LNCaP clone FGC (cell line): Measurements from ENCODE around the gene ZNF892.
A peak's percentile ranks its signal among the peaks of the same experiment; 100 is the strongest.

Experiments used
- DNase-seq: peaks from one replicate; pipeline ENCODE4 v3.0.0-alpha.2; 2011; ENCODE audit warnings: low read depth
- H3K4me3 ChIP-seq: 2 replicates; pipeline ENCODE4 v1.5.1; 2011; ENCODE audit warnings: mild to moderate bottlenecking, low read depth, low read length, control low read depth
- TF ChIP-seq, protein P1 (sequence below): IDR thresholded peaks from 2 replicates; pipeline ENCODE4 v1.5.1; 2012; ENCODE audit warnings: mild to moderate bottlenecking; ENCODE audit not compliant: control insufficient read depth, insufficient read depth; ENCODE audit errors: extremely low read depth

The ZNF892 gene

GRCh38 chr2:95166065-95166763 is 41.1 kb upstream of the ZNF892 start:
- DNase-seq: no peak
- peak overlapping the region; percentile 93 for H3K4me3 ChIP-seq
- TF ChIP-seq, protein P1, sequence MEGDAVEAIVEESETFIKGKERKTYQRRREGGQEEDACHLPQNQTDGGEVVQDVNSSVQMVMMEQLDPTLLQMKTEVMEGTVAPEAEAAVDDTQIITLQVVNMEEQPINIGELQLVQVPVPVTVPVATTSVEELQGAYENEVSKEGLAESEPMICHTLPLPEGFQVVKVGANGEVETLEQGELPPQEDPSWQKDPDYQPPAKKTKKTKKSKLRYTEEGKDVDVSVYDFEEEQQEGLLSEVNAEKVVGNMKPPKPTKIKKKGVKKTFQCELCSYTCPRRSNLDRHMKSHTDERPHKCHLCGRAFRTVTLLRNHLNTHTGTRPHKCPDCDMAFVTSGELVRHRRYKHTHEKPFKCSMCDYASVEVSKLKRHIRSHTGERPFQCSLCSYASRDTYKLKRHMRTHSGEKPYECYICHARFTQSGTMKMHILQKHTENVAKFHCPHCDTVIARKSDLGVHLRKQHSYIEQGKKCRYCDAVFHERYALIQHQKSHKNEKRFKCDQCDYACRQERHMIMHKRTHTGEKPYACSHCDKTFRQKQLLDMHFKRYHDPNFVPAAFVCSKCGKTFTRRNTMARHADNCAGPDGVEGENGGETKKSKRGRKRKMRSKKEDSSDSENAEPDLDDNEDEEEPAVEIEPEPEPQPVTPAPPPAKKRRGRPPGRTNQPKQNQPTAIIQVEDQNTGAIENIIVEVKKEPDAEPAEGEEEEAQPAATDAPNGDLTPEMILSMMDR: no peak

GRCh38 chr2:95171902-95172301 is 35.4 kb upstream of the ZNF892 start:
- no peak overlapping the region for H3K4me3 ChIP-seq
- TF ChIP-seq, protein P1: no peak

GRCh38 chr2:95174031-95174542 is 33.2 kb upstream of the ZNF892 start:
- H3K4me3 ChIP-seq: no peak overlapping the region
- TF ChIP-seq, protein P1: no peak
- no peak for DNase-seq

More at GRCh38 chr2:95171902-95172301, 35.4 kb upstream of the ZNF892 start:
- no peak for DNase-seq

GRCh38 chr2:95179451-95179850 is 27.9 kb upstream of the ZNF892 start:
- no peak overlapping the region for H3K4me3 ChIP-seq
- TF ChIP-seq, protein P1: no peak
- peak; percentile 58 for DNase-seq

GRCh38 chr2:95181774-95182173 is 25.5 kb upstream of the ZNF892 start:
- no peak overlapping the region for H3K4me3 ChIP-seq
- no peak for DNase-seq

GRCh38 chr2:95185197-95185596 is 22.1 kb upstream of the ZNF892 start:
- TF ChIP-seq, protein P1: no peak
- H3K4me3 ChIP-seq: no peak overlapping the region
- no peak for DNase-seq

More at GRCh38 chr2:95181774-95182173, 25.5 kb upstream of the ZNF892 start:
- TF ChIP-seq, protein P1: no peak
